ENCODE measurements around the gene VAMP3.

DNA sequence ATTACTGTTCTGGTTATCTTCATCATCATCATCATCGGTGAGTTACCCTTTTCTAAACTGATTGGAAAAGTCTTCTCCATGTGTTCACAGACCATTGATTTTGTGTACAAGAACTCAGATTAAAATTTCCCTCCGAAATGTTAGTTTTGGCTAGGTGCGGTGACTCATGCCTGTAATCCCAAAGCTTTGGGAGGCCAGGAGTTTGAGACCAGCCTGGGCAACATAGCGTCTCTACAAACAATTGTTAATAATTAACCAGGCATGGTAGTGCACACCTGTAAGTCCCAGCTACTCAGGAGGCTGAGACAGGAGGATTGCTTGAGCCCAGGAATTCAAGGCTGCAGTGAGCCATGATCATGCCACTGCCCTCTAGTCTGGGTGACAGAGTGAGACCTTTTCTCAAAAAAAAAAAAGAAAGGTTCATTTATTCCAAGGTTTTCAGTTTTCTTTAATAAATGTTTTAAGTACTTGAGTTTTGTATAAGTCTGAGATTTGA, 7.1 kb downstream of the VAMP3 start:
- TF ChIP-seq, protein P1, sequence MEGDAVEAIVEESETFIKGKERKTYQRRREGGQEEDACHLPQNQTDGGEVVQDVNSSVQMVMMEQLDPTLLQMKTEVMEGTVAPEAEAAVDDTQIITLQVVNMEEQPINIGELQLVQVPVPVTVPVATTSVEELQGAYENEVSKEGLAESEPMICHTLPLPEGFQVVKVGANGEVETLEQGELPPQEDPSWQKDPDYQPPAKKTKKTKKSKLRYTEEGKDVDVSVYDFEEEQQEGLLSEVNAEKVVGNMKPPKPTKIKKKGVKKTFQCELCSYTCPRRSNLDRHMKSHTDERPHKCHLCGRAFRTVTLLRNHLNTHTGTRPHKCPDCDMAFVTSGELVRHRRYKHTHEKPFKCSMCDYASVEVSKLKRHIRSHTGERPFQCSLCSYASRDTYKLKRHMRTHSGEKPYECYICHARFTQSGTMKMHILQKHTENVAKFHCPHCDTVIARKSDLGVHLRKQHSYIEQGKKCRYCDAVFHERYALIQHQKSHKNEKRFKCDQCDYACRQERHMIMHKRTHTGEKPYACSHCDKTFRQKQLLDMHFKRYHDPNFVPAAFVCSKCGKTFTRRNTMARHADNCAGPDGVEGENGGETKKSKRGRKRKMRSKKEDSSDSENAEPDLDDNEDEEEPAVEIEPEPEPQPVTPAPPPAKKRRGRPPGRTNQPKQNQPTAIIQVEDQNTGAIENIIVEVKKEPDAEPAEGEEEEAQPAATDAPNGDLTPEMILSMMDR (IDR thresholded peaks at IDR 0.05; ENCODE audit: insufficient read depth, low read depth, low read length) = no peak
- no peak for TF ChIP-seq EZH2 (IDR thresholded peaks at IDR 0.05; ENCODE audit: insufficient read depth, low read length)

Data from astrocyte (in vitro differentiated cells and primary cell).